GM21786 (cell line): ENCODE data around the gene NIPA2.

Experiments used
- ATAC-seq: cut with Tn5 transposase; IDR thresholded peaks from one replicate; pipeline ENCODE4 v1.9.1; 2021; ENCODE audit not compliant: unreplicated experiment

The NIPA2 gene

DNA sequence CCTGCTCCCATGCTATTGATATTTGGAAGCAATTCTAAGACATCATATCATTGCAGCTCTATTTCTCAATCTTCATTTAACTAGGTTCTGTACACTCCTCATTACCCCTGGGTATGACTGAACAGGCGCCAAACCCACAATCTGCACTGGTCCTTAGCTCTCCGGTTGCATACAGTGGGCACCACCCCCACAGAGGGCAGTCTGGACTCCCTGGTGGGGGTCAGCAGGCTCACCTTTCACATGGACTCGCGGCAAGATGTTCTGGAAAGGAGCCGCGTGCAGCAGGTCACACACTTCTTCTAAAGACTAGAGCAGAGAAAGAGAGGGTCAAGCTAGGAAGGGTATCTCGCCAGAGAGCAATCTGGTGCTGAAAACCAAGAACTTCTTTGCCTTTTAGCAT is 36.5 kb downstream of the NIPA2 start:
- ATAC-seq, result no peak

DNA sequence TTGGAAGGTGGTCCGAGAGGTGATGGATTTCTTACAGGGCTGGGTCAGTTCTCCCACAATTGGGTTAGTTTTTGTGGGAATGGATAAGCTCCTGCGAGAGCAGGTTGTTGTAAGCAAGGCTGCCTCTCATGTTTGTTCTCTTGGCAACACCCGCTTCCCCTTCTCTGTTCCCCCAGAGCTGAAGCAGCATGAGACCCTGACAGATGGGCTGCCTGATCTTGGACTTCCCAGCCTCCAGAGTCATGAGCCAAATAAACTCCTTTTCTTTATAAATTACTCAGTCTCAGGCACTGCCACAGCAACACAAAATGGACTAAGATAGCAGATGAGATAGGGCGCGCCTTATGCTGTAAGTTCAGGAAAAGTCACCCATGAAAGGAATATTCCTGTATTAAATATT is 38.7 kb downstream of the NIPA2 start:
- ATAC-seq, result no peak

DNA sequence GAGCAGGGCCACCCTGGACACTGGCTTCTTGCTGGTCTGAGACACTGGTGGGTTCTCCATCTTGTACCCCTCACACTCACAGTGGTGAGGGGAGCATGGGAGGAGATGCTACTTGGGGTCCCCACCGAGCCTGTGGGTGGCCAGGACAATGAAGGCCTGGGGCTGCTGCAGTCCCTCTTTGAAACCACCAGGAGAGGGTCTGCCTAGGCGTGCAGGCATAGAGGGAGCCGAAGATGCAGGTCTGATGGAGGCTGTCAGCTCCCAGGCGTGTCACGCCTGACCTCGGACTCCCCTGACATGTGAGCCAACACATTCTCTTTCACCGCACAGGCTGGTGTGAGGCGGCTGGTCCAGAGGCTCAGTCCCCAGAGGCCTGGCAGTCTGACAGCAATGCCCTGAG is 39.1 kb downstream of the NIPA2 start:
- ATAC-seq, result no peak

DNA sequence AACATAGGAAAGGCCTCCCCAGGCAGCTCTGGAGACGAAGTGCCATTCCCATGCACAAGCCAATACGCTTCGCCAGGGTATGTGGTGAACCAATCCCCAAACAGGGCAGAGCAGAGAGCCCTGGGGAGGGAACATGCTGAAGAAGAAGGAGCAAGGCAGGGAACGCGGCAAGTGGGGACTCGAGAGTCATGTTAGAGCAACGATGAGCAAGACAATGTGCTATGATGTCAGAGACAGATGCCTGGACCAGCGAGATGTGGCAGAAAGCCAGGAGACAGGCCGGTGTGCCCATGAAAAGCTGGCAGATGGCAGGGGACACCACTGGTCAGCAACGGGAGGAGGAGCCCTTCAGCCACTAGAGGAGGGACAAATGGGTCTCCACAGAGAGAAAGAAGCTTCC is 39.6 kb downstream of the NIPA2 start:
- ATAC-seq, result no peak

DNA sequence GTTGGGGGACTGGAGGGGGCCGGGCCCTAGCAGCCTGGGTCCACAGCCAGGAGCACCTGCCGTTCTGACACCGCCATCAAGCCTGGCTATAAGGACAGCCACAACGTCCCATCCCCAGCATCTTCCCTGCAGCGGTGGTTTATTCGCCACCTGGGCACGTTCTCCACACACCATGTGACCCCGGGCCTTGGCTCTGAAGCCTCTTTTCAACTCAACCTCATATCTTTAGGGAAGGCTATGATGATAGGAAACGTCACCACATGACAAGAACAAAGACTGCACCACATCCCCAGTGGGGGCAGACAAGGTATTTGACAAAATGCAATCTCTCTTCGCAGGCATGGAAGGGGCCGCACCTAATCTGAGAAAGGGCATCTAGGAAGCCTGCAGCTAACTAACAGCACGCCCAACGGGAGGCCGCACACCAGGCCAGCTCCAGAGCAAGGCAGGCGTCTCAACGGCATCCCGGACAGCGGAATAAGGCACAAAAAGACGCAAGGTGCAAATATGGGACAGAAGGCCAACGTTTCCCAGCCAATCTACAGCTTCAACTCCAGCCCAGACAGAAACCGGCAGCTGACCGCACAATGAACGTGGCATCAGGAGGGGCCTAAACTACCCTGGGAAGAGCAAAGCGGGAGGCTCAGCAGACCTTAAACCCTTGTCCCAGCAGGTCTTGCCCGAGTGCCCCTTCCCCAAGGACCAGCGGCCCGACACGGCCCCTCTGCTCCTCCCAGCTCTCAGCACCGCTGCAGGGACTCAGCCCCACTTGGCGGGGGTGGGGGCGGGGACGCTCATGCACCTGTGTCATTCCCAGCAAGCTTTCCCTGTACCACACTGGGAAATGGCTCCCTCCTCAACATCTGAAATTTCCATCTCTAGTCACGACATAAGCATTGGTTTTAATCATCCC is 41.9 kb downstream of the NIPA2 start:
- no peak for ATAC-seq

DNA sequence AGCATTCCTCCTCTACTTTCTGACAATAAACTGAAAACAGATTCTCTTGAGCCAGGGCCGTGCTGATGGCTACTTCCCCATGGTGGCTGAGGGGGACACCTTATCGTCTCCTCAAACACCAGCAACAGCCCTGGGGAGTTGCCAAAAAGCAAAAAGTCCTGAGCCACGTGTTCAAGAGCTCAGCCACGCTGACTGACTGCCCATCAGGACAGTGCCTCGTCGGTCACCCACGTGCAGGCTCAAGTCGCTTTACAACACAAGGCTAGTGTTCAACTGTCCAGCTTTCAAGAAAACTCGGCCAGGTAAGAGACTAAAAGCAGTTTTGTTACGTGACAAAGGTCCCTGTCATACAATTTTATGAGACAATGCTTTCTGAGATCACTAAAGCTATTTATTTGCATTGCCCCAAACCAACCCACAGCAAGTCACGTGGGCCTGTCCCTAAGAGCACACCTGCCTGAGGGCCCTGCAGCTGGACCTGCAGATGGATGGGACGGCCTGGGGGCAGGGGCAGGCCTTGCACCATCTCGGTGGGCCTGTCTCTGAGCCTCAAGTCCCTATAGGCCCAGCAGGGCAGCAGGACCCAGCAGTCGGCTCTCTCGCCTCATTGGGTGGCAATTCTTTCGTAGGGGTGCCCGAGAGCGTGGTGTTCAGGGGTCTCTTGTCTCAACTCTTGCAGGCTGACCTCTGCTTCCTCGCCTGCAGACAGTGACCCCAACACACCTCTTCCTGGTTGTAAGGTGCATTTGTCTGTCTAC is 42.7 kb downstream of the NIPA2 start:
- no peak for ATAC-seq

DNA sequence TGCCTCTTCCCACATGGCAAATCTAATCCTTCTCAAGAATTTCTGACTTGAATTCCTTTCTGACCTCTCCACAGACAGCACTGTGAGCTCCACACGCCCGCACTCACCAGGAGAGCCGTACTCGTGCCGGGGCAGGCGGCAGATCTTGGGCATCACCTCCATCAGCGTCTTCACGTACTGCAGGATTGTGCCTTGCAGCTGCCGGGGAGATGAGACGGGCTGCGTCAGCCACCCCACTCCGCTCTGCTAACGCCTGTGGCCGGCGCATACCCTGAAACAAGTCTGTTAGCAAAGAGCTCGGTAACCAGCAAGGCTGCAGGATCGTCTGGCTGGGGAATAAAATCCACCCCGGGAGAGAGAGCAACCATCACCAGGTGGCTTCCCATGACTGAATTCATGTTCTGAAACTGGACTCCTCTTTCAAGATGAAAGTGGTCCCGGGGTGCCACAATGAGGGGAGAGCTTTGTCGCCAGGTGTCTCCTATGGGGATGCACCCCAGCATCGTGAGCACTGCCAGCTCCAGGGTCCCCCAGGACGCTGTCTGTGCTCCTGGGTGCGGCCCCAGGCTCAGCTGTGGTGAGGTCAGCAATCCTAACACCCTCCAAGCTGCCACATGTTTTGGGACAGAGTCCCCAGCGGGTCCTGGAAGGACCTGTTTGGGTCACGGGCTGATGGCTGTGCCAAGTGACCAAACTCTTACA is 43.4 kb downstream of the NIPA2 start:
- ATAC-seq, result no peak

DNA sequence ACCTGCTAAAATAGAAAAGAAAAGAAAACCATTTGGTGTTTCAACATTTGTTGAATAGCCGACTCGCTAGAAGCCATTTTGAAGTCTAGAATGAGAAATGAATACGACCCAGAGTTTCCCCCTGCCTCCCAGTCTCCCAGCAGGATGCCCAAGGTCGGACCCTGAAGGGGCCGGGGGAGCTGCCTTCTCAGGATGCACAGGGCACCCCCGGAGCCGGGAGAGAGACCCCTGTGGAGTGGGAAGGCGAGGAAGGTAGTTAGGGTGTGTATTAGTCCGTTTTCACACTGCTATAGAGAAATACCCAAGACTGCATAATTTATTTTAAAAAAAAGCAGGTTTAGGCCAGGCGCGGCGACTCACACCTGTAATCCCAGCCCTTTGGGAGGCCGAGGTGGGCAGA is 44.7 kb downstream of the NIPA2 start:
- no peak for ATAC-seq

DNA sequence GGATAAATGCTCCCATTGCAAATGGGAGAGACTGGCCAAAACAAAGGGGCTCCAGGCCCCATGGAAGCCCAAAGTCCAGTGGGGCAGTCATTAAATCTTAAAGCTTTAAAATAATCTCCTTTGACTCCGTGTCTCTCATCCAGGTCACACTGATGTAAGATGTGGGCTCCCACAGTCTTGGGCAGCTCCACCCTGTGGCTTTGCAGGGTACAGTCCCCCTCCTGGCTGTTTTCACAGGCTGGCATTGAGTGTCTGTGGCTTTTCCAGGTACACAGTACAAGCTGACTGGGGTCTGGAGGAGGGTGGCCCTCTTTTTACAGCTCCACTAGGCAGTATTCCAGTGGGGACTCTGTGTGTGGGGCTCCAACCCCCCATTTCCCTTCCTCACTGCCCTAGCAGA is 45.9 kb downstream of the NIPA2 start:
- no peak for ATAC-seq

DNA sequence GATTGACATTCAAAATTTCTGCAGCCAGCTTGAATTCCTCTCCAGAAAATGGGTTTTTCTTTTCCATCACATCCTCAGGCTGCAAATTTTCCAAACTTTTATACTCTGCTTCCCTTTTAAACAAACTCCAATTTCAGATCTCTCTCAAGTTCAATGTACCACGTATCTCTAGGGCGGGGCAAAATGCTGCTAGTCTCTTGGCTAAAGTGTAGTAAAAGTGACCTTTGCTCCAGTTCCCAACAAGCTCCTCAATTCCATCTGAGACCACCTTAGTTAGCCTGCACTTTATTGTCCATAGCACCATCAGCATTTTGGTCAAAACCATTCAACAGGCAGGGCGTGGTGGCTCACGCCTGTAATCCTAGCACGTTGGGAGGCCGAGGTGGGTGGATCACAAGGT is 46.7 kb downstream of the NIPA2 start:
- no peak for ATAC-seq

DNA sequence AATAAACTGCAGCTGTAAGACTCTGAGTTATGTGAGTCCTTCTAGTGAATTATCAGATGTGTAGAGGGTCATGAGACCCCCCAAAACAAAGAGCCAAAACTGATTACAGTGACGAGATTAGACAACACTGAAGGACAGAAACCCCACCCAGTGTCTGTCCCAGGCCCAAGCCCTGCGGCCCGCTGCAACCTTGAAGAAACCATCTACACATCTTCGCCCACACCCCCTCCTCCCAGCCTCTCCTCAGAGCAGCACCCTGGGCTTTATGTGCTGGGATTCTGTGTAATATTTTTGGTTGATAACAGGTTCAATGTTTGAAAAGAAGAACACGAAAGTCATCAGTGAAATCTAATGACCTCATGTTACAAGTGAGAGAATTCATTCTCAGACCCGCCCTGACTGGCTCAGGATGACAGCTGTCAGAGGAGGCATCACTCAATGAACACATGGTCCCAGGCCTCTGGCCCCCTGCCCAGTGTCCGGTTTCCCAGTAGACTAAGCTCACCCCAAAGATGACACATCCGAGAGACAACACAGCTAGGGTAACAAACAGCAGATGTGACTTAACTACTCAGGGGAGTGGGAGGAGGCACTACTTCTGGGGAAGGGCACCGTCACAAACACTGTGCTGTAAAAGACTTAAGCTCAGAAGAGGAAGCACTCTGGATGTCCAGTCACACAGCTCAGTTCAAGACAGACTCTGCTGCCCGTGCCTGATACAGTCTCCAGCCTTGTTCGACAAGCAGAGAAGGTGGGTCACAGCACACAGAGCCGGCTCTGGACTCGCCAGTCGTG is 48.9 kb downstream of the NIPA2 start:
- ATAC-seq, result no peak

DNA sequence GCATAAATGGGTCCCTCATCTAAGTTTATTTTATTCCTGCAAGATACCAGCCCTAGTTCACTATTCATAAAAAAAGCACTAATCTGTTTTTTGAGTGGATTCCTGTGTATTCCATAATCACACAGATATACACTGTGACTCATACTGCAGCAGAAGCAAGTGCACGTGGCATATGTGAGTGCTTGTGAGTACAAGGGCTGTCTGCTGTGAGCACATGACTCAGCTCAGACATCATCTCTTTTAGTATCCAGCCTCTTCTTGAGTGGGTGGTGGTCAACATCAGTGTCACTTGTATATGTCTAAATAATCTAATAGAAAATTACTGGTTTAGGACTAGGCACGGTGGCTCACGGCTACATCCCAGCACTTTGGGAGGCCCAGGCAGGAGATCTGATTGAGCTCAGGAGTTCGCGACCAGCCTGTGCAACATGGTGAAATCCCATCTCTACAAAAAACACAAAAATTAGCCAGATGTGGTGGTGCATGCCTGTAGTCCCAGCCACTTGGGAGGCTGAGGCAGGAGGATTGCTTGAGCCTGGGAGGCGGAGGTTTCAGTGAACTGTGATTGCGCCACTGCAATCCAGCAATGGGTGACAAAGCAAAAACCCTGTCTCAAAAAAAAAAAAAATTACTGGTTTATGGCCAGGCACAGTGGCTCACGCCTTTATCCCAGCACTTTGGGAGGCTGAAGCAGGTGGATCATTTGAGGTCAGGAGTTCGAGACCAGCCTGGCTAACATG is 49.8 kb downstream of the NIPA2 start:
- ATAC-seq, result no peak

DNA sequence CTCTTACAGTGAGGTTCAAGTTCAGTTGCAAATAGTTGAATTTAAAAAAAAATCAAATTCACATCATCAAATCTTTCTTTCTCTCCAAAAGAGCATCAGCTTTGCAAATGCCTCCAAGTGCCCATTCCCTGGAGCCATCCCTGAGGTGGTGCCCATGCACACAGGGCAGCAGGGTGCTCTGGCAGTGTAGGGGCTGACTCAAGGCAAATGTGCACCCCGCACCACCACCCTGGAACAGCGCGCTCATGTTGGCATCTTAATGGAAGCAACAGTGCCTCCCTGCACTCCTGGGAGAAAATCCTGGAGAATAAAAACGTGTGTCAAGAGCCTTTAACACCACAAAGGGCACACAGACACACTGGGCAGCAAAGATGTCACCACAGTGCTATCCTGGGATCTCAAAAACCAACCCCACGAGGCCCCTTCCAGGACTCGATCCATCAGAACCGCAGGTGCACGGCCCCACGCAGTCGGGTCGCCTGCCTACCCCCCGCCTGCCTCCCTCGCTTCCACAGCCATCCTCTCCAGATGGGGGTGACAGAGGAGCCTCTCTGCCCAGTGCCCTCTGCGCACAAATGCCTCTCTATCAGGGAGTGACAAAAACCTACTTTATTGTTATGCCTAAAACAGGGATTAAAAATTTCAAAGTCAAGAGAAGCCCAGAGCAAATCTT is 50.8 kb downstream of the NIPA2 start:
- no peak for ATAC-seq

DNA sequence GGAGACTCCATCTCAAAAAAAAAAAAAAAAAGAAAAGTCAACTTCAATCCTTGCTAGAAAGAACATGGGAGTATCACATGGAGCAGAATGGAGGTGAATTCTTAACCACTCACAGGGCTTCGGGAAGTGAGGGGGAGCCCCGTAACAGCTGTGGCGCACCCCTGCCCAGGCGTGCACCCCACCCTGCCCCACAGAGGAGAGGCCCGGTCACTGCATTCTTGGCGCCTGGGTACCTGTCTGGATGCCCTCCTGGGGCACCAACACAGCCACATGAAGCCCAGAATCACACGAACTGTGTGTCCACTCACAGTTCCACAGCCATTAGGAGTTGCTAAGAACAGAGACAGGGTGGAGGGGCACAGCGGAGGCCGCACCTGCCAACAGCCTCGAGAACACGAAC is 51.8 kb downstream of the NIPA2 start:
- no peak for ATAC-seq

DNA sequence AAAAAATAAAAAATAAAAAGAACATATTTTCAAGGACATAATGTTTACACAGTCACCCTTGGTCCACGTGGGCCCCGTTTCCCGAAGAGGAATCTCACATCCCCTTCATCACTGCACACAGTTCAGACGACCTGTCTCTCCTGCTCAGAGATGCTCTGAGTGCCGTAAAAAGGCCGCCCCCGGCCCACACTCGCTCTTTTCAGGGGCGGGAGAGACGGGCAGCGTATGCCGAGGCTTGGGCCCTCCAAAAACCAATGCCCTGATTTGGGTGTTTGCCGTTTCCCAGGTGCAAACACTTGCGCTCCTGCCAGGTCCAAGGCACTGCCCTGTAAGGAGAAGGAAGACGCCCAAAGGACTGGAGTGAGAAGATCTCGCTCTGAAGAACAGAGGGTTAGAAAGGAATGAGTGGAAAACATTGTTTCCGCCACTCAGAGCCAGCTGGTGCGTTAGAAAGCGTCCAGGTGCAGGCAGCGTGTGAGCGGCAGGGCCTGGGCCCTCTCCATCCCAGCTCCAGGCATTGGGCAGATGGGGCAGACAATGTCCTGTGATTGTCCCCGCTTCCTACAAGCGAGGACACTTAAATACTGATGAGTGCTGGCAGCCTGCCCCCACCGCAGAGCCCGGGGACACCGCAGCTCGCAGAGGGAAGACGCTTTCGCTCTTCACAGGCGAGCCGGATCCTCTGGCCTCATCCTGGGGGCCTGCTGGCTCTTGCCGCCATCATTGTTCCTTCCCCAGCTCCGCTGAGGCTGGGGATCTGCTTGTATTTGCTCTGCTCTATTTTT is 53.2 kb downstream of the NIPA2 start:
- ATAC-seq, result no peak

DNA sequence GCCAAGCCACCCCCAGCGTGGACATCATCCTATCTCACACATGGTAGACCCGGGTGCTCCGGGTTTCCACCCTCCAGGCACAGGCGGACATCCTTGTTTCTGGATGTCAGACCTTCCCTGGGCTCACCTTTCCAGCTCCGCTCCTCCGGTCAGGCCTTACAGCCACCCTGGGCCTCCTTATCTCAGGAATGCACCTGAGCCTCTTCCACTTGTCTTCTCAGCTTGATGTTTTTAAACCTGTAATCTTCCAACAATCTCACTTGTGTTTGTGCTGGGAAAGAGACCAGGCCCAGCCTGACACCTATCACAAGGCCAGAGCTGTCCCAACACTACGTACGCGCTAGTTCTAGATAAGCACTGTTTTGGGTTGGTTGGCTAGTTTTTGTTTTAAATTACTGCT is 53.9 kb downstream of the NIPA2 start:
- ATAC-seq, result no peak

DNA sequence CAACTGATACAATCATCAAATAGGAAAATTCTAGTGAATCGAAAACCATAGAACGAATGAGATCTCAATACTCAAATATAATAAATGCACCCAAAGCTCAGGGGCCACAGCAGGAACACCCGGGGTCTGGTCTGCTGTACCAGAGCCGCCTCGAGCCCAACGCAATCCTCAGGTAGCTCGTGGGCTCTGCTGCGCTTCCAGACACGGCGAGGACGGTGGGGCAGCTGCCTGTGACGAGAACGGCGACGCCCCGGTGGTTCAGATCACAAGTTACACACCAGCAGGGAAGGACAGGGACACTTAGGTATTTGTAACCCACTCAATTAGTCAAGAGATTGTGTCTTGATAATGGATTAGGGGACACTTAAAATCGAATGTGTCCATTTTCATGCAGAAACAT is 54.6 kb downstream of the NIPA2 start:
- ATAC-seq, result no peak

DNA sequence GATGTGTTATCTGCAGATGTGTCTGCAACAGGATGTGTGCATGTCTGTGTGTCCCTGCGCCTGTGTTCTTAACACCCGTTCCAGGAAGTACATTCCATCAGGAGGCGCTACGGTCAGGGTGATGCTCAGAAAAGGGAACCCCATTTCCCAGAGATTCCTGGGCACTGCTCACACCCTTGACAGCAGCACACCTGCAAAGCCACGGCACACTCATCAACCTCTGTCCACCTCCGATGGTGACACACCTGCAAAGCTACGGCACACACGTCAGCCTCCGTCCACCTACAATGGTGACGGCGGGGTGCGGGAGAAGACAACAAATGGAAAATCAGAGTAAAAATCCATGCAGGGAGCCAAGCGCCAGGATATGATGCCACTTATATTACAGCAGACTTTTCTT is 55.4 kb downstream of the NIPA2 start:
- ATAC-seq, result no peak
